NT2/D1 (cell line): ENCODE measurements around the gene UQCC2.

Experiments used
- SUZ12 ChIP-seq: IDR thresholded peaks from 2 replicates; pipeline ENCODE4 v1.6.1; 2011; ENCODE audit not compliant: insufficient read length, insufficient read depth; ENCODE audit errors: extremely low read depth
- YY1 ChIP-seq: IDR thresholded peaks from 2 replicates; pipeline ENCODE4 v1.6.1; 2011; ENCODE audit not compliant: insufficient read length, insufficient read depth
- ZNF274 ChIP-seq: IDR thresholded peaks from 2 replicates; pipeline ENCODE4 v1.6.1; 2011; ENCODE audit warnings: mild to moderate bottlenecking, low read depth, low read length

DNA sequence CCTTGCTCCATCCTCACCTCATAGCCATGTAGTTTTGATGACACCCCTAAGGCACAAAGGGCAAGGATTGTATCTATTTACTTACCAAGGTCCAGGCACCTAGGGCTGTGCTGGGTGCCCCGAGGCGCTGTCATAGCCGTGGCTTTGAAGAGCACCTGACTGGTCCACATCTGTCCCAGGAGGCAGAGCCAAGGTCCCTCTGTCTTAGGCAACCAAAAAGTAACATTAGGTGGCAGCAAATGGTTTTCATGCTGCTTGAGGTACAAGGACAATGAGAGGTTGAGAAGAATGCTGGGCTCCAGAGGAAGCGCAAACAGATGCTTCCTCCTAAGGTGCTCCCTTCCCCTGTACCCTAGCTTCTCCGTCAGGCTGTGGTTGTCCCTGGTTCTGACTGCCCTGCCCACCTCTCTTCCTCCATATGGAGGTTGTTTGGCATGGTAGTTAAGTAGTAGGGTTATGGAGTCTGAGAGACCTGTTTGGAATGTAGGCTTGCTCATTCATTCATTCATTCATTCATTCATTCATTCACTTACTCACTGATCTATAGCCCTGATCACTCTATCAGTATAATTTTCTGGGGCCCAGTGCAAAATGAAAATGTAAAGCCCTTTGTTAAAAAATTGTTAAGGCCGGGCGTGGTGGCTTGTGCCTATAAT, 3.0 kb upstream of the UQCC2 start:
- no peak for TF ChIP-seq ZNF274
- TF ChIP-seq YY1: no peak
- TF ChIP-seq SUZ12: no peak
